Activated CD4-positive, CD25-positive, alpha-beta regulatory T cell treated with anti-CD3 and anti-CD28 coated beads, Interleukin-2, amount 50 U/mL, for 72 hours (primary cell): ENCODE results near the gene MYO18B.

Source experiments
- DNase-seq: peaks from one replicate; pipeline ENCODE4 v3.0.0; 2021

Gene MYO18B

GRCh38 chr22:25908755-25909154 lies 166.8 kb downstream of the MYO18B start:
- no peak for DNase-seq

GRCh38 chr22:25909614-25910387 lies 167.8 kb downstream of the MYO18B start:
- no peak for DNase-seq

- no peak for DNase-seq
Observed at GRCh38 chr22:25911243-25911972, 169.4 kb downstream of the MYO18B start.

DNA sequence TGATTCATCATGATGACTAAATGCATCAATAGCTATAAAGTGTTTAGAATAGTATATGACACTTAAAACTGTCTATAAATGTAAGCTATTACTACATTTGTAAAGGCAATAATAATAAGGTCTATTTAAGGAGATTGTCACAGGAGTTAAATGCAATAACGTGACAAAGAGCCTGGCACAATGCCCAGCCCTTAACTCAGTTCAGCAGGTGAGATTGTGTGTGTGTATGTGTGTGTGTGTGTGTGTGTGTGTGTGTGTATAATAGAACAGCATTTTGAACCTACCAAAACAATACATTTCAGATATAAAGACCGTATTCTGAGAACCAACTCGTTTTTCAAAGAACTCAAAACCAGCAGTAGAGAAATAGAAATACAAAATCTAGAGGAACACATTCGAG lies 177.5 kb downstream of the MYO18B start:
- no peak for DNase-seq

DNA sequence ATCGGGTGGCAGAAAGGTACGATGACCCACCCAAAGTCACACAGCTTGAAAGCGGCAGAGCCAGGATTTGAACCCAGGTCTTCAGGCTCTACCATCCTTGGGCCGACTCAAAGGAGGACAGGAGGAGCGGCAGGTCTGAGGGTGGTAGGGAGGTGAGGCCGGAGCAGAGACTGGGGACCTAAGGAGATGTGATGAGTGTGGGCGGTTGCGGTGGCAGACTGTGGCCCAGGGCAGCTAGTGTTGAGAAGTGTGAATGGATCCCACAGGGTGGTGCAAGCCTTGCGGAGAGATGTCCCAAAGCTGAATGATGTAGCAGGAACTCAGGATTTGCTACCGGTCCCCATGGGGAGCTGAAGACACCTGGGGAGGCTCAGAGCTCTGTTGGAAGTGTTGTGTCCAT lies 180.2 kb downstream of the MYO18B start:
- DNase-seq = no peak

- no peak for DNase-seq
Observed at GRCh38 chr22:25923914-25924313, 181.9 kb downstream of the MYO18B start.

- DNase-seq = no peak
Observed at GRCh38 chr22:25928038-25928437, 186.1 kb downstream of the MYO18B start.

GRCh38 chr22:25929321-25929878 lies 187.4 kb downstream of the MYO18B start:
- DNase-seq = no peak

- DNase-seq = no peak
Observed at GRCh38 chr22:25930083-25930482, 188.1 kb downstream of the MYO18B start.

- no peak for DNase-seq
Observed at GRCh38 chr22:25930788-25931310, 188.9 kb downstream of the MYO18B start.

GRCh38 chr22:25933158-25933788 lies 191.3 kb downstream of the MYO18B start:
- DNase-seq = no peak

- no peak for DNase-seq
Observed at GRCh38 chr22:25935266-25936058, 193.5 kb downstream of the MYO18B start.

DNA sequence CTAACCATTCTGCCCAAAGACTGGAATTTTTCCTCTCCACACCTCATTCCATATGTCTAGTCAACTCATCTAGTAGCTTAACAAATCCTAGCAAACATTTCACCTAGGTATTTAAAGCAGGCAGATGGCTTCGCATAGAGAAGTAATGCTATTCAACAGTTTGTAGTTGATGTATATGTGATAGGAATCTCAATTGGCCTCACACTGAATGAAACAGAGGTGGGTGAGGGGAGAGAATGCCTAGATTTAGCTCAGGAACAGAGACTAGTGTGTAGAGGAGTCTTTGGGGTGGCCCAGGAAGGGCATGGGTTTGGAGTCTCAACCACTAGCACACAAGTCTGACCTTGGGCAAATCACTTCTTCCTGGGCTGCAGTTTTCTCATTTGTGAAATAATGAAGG lies 196.2 kb downstream of the MYO18B start:
- no peak for DNase-seq

GRCh38 chr22:25939384-25939783 lies 197.4 kb downstream of the MYO18B start:
- no peak for DNase-seq

- DNase-seq = no peak
Observed at GRCh38 chr22:25940479-25940878, 198.5 kb downstream of the MYO18B start.

- DNase-seq = no peak
Observed at GRCh38 chr22:25941365-25941960, 199.5 kb downstream of the MYO18B start.

DNA sequence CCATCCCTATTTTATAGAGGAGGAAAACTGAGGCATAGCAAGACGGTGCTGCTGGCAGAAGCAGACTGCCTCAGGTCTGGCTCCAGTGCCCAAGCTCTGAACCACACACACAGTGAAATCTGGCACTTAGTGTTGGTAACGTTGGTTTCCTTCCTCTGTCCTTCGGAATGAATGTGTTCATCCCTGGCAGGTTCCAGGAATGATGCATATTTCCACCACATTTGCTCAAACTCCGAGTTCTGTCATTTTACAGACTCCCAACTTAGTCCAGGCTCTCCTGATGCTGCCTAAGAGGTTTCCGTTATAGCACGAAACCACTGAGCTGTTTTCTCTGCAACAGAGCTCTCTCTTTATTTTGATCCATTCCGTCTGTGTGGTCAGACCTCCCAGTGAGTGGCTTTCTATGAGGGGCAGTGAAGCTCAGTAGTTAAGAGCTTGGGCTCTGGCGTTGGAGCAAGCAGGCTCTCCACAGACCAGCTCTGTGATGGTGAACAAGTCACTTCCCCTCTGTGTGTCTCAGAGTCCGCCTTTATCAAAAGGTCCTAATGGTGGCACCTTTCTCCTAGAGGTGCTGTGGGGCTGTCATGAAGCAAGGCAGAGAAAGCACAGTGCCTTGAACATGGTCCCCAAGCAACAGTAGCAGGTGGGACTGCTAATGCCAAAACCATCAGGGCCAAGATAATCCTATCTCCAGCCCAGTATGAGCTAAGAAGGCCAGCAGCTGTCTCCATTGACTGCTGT lies 200.3 kb downstream of the MYO18B start:
- no peak for DNase-seq

- DNase-seq = no peak
Observed at GRCh38 chr22:25942856-25943411, 200.9 kb downstream of the MYO18B start.

DNA sequence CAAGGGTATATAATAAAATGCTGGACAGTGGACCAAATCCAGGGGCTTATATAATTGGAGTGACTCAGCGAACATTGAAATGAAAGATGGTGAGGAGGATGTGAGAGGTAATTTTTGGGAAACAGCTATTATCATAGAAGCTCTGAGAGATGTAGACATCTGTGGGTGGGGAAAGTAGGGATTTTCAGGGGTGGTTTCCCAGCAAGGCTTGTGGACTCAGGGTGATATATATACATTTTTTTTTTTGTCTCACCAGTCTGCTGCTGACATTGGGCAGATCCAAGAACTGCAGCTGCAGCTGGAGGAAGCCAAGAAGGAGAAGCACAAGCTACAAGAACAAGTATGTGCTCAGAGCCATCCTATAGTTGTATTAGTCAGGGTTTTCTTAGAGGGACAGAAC lies 208.1 kb downstream of the MYO18B start:
- DNase-seq = no peak

- DNase-seq = no peak
Observed at GRCh38 chr22:25953276-25953675, 211.3 kb downstream of the MYO18B start.

DNA sequence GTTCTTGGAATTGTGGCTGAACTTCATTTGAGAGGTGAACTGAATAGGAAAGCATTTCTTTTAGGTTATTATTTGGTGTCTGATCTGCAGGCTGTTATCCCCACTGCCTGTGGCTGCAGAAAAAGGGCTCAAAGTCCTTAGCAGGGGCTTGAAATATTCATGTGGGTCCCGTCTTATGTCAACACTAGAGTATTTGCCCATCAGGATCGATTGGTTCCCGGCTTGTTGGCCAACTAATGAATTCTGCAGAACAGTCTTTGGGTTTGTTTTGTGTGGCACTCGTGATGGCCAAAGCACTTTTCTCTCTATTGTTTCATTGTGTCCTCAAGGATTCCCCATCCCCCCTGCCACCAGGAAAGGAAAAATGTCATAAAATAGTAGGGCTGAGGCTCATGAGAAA lies 211.9 kb downstream of the MYO18B start:
- DNase-seq = no peak
